Cortex of kidney (tissue), 1 donor: ENCODE measurements around the gene MTMR6.

ENCODE experiments used
- DNase-seq: peaks from one replicate; lab custom pipeline; 2025; lab: John Stamatoyannopoulos, UW

MTMR6 gene

DNA sequence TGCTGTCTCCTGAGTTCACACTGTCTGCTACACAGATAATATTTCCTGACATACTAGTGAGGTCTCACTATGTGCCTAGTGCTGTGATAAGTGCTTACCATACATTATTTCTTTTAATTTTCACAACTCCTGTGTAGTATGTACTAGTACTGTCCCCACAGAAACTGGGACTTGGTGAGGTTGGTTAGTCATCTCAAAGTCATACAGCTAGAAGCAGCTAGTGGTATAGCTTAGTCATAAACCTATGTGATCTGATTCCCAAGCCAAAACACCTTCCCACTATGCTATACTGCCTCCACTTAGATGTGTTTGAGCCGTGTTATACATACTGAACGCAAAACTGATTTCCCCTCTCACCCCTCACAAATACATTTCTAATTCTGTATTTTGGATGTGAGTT lies 10.5 kb downstream of the MTMR6 start:
- DNase-seq, result no peak

DNA sequence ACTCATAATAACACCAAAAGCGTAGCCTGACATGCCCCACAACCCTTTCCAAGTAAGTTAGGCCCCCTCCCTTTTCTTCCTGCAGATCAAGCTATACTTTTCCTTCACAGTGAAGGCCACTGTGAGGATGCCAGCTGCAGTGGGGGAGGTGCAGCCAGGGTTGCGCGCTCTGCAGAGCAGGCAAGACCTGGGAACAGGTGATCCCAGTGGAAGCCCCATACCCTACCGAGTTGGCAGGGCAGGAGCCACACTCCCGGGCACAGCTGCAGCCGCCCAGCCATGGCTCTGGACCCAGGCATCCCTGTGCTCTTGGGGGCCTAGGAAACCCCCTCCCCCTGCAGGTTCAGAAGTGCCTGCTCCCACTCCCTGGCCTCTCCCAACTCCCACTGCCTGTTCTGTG lies 18.7 kb downstream of the MTMR6 start:
- DNase-seq, result no peak

DNA sequence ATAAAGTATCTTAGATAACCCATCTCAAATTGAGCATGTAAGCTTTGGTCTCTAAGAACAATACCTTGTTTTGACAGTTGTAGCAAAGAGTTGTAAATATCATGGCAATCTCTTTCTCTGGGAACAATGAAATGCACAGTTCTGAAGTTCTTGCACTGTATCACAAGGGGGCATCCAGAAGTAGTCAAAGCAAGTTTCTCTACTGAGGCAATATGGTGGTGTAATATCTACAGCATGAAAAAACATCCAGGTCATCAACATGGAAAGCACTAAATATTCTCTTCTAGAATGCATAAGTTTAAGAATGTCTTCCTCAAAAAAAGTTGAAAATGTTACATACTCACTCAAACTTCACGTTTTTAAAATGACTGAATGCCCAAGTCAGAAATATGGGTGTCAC lies 19.6 kb downstream of the MTMR6 start:
- DNase-seq, result no peak

DNA sequence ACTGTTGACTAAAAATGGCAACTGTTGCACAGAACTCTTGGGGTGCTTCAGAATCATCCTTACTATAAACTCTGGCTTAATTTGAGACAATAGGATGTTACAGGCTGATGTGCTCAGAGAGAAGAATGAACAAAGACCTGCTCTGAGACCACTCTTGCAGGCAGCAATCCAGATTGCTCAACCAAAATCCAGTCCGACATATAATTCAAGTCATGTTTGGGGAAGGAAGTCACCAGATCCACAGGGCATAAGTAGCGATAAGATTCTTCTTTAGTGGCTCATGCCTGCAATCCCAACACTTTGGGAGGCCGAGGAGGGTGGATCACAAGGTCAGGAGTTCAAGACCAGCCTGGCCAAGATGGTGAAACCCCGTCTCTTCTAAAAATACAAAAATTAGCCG lies 20.6 kb downstream of the MTMR6 start:
- DNase-seq, result no peak

DNA sequence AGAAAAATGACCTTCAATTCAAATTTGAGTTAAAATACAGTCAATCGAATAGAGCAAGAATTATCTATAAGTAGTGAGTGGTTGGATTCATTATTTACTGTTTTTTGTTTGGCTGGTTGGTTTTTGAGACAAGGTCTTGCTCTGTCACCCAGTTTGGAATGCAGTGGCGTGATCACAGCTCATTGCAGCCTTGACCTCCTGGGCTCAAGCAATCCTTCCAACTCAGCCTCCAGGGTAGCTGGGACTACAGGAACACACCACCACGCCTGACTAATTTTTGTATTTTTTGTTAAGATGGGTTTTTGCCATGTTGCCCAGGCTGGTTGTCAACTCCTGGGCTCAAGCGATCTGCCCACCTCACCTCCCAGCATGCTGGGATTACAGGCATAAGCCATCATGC lies 25.0 kb downstream of the MTMR6 start:
- DNase-seq, result no peak

DNA sequence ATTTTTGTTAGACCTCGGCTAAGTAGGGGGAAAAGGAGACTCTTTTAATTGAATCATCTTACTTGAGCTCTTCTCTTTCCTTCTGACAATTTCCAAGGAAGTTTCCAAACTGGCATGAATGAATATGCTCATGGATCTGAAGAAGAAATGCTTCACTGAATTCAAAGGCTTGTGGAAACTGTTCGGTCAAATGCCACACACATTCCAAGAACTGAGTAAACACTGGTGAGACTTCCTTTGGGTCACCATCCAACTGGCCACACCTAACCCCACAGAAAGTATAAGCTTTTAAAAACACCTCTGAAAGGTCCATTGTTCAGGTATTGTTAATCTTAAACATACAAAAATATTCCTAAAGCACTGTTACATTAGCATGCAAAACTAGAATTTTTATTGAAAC lies 33.6 kb downstream of the MTMR6 start:
- no peak for DNase-seq

DNA sequence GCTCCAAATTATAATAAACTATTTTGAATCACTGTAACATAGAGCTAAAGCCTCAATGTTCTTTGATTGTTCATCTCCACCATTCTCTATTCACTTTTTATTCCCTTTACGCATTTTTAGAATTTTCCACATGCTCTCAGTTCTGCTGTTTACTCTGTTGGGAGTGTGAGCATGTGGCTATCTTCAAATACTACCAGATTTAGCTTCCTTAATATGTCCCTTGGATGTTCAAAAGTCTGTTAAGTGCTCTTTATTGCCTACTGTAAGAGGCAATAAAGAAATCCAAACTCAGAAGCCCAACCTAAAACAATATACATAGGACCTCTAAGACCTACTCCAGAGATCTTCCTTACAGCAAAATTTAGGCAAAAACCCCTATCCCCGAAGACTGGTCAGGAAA lies 34.5 kb downstream of the MTMR6 start:
- DNase-seq, result no peak

DNA sequence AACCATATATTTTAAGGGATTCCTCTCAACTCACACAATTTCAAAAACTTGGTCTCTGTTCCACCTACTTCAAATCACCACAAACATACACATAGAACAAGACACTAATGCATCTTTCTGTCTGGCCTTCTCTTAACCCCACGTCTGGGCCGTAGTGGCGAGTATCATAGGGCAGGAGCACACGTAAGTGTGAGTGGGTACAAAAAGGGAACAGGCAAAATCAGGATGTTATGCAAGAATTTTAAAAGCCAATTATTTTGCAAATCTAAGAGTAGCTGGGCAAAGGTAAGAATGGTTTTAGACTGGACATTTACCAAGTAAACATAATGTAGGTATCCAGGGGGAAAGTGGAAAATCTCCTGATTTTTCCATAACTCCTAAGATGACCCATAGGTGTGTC lies 35.1 kb downstream of the MTMR6 start:
- DNase-seq, result no peak

DNA sequence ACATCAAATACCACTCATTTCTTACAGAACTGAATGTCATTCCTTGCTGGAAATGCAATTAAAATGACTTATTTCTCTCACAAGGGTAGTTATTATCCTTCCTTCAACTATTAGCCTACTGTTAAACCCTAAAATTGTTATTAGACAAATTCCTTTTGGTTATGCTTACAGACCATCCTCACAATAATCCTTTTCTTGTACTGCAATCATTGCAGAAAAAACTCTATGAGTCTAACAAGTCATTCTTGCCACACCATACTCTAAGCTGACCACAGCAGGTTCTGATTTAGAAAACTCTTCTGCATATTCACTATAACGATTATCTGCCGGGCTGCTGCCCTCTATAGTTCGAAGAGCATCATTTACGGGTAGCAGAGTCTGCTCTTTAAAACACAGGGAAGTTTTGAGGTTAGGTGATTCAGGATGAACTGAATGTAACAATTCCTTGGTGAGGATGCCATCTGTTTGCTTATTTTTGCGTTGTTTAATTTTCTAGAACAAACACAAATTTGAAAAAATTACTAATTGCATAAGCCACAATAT lies 38.2 kb downstream of the MTMR6 start:
- DNase-seq, result no peak

DNA sequence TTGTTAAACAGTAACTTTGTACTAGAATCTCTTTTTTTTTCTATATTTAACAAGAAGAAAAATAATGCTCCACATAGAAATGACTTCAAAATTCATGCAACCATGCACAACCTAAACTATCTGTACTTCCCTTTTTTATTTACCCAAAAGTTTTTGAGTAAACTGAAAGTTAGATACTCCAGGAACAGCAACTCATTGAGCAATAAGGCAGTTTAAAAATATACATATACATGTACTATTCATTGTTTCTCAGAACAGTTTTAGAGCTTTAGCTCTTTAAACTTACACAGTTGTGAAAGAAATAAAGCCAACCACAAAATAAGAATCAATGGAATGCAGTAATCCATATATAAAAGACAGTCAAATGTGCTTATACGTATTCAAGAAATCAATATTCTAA lies 39.2 kb downstream of the MTMR6 start:
- DNase-seq, result no peak

DNA sequence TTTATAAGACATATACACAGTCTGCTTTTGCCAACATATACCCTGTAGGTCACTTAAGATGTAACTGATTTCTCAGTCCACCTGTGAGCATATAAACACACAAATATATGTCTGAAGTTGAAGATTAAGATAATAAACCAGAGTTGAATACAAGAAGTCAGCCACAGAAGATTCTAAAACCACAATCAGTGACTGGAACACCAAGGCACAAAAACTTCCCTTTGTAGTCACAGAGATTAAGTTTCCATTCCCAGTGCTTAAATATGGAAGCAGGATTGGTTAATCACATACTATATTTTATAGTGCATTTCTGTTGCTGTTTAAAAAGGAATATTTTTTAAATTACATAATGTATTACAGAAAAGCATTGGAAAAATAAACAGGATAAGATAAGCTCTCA lies 39.9 kb downstream of the MTMR6 start:
- DNase-seq, result no peak

DNA sequence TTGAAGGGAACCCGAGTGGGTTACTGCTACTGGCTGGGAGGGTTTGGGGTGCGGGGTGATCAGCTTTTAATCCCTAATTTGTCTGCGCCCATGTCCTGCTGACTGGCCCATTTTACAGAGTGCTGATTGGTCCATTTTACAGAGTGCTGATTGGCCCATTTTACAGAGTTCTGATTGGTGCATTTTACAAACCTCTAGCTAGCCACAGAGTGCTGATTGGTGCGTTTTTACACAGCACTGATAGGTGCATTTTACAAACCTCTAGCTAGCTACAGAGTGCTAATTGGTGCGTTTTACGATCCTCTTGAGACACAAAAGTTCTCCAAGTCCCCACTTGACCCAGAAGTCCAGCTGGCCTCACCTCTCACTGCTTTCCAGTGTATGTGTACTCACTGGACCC lies 43.2 kb downstream of the MTMR6 start:
- no peak for DNase-seq

DNA sequence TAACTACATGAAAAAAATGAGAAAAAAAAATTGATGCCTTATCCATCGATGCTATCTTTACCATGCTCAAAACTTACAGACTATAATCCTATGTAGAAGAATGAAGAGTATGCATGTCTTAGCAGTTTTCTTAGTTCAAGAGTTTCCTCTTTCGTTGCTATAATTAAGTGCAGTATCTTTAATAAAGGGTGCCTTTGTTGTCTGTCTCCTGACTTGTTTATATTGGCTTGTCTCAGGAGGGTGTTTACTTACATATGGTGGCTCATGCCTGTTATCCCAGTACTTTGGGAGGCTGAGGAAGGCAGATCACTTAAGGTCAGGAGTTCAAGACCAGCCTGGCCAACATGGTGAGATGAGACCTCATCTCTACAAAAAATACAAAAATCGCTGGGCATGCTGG lies 44.3 kb downstream of the MTMR6 start:
- no peak for DNase-seq

DNA sequence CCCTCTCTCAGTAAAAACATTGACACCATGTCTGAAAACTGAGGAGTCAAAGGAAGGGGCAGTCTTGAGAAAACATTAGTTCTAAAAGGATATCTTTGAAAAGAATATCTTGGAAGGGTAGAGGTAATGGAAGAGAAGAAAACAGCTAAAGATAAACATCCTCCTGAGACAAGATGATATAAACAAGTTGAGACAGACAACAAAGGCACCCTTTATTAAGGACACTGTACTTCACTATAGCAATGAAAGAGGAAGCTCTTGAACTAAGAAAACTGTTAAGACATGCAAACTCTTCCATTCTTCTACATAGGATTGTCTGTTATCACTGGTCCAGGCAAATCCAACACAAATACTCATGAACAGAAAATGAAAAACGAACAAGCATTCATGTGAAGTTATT lies 46.3 kb downstream of the MTMR6 start:
- DNase-seq, result no peak

DNA sequence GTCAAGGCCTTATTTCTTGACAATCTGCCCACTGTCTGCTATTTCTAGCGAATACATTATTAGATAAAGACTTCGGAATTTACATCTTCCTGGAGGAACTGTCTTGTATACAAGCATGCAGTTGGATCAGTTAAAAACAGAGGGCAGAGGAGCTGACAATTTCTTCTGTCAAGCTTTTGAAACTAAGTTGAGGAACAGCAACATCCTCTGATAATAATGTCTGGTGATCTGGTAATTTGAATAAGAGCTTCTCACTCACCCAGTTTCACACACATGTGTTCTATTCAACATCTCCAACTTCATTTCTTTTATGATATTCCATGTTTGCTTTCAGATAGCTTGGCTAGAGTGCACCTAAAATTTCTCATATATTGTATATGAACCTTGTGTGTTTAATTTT lies 50.2 kb downstream of the MTMR6 start:
- DNase-seq, result no peak

DNA sequence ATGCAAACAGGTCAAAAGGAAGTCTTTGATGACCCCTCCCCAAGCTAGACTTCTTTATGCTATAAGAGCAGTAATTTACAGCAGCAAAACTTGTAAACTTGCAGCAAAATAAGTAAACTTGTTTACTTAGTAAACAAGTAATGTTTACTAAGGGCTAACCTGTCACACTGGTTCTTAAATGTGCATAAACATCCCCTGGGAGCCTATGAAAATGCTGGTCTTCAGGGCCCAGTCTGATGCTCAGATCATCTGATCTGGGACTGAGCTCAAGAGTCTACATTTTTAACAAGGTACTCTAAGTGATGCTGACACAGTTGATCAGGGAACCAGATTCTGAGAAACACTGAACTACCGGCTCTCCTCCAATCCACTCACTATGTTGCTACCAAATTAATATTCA lies 53.4 kb downstream of the MTMR6 start:
- no peak for DNase-seq

DNA sequence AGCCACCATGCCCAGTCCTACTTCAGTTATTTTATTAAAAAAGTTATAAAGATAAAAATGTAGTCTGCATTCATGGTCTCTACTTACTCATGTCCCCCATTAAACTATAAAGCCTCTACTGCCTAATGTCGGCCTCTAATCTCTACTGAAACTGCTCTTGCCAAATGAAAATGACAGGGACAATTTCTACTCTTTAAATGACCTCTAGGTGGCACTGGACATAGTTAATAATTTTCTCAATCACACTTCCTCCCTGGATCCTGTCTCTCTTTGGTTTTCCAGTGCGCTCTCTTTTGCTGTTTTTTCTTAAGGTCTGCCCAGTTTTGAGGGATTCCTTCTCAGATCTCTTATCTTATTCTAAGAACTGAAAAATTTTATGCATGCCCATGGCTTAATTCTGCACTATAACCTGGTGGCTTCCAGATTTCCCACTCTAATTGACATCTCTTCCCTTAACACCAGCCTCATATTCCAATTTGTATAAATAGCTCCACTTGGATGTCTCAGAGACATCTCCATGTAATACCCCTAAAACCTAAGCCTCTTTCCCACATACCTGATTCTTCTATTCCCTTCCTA lies 54.3 kb downstream of the MTMR6 start:
- DNase-seq, result no peak

DNA sequence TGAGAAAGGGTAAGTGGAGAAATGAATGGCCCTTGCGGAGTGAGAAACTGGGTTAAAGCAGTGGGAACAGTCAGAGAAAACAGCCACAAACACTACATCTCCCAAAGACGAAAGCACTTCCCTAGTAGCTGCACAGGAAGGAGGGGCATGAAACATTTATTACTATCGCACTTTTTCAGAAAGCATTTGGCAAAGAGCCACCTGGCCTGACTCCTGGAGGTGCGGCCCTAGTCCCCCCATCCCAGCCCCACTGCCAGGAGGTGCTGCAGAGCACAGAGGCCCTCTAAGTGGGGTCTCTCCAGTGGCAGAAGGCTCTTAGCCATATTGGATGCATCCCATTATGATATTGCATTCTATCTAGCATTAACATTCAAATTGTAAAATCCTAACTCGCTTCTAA lies 55.8 kb downstream of the MTMR6 start:
- DNase-seq, result no peak

DNA sequence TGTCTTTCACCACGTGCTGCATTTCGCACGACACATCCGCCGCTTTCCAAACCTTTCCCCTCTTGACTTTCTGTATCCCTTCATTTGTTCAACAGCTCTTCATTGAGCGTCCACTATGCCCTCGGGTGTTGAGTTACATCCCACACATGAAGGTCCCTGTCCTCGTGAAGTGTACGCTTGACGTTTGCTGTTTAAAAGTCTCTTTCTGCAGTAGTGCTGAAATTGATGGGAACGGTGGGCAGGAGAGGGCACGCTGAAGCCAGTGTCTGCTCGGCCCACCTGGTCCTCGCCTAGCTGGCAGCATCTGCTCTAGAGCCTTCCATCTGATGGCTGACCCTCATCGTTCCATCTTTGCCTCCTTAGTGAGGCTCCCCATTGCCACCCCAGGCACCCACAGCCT lies 59.6 kb downstream of the MTMR6 start:
- DNase-seq, result no peak

DNA sequence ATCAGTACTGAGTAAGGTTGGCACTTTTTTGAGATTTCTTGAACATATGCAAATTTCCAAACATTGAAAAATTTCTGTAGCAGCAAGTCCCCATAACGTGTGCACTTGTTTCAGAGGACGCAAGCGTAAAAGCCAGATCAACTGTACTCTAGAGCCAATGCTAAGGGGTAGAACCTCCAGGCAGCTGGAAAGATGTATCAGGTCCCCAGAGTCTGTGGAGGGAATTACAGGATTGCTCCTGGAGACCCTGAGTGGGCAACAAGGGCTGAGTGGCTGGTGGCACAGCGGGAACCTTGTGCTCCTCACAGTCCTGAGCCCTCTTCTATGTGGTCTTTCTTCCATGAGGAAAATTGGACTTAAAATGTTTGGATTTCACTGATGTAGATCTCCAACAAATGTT lies 61.3 kb downstream of the MTMR6 start:
- DNase-seq, result no peak

DNA sequence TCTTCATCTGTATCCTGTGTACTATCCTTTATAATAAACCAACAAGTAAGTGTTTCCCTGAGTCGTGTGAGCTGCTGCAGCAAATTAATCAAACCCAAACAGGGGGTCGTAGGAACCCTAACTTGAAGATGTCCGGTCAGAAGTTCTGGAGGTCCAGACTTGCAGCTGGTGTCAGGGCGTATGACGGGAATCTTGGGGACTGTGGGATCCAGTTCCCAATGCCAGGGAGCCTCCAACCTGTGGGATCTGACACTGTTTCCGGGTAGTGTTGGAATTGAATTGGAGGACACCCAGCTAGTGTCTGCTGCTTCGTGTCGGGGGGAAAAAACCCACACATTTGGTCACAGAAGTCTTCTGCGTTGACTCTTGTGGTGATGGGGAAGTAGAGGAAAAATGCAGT lies 63.1 kb downstream of the MTMR6 start:
- DNase-seq, result no peak

DNA sequence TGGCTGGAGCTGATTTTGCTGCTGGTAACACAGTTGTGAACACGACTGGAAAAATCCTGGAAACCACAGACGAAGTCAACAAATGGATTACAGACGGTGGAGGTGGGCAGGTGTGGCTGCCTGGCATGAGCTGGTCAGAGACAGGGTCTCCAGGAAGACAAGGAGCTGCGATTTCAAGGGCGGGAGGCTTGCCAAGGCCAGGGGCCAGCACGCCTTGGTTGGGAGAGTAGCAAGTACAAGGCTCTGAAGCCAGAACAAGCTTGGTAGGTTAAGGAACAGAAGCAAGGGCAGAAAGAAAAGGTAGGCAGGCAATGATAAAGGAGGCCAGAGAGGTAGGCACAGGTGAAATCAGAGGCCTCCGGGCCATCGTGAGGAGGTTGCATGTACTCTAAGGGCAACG lies 64.5 kb downstream of the MTMR6 start:
- DNase-seq, result no peak

DNA sequence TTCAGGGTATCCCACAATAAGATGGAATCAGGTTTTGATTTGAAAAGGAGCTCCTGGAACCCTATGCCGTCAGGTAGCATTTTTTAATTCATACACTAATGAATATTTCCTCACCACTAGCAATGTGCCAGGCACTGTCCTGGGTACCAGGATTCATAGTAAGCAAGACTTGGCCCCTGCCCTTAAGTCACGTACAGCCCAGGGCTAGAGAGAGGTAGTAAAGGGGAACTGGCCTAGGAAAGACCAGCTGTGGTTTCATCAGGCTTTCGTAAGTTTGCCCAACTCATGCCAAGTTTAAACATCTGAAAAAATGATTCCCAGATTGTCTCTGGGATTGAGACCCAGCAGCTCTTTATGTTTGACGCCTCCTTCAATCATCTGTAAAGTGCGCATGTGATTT lies 69.3 kb downstream of the MTMR6 start:
- DNase-seq, result no peak

DNA sequence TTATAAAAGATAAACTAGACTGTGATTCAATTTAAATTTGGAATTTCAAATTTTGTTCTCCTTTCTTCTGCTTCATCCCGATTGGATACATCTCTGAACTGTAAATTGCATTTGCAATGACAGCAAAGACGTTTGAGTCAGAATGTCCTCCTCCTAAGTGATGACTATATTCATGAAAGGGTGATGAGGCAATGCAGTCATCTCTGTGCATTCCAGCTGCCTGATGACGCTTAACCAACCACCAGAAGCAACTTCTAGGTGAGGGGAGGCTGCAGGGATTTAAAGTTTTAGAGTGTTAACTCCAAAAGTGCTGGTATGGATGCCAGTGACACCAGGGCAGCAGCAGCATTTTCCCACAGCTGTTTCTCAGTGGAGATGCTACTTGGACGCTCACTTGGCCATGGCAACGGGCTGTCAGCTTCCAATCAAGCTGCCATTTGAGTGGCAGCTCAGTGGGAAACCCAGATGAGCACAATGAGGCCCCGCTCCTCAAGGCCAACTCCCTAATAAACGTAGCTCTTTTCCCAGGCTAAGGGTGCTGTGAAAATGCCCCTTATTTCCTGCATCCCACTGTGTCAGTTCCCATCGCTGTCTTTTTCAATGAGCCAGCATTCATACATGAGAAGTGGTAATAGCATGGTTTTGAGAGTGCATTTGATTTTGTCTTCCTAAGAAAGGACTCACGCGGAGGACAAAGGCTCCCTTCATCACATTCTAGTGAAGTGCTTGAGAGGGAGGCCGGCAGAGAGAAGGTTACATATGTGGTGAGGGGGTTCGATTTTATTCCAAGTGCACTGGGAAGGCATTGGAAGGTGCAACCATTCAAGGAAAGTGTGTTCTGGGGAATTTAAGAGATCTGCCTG lies 70.0 kb downstream of the MTMR6 start:
- no peak for DNase-seq
